COR-L47 (cell line): ENCODE data around the gene GALNT10.

Experiments
- DNase-seq: peaks from one replicate; lab custom pipeline; 2025; lab: John Stamatoyannopoulos, UW

Gene GALNT10

DNA sequence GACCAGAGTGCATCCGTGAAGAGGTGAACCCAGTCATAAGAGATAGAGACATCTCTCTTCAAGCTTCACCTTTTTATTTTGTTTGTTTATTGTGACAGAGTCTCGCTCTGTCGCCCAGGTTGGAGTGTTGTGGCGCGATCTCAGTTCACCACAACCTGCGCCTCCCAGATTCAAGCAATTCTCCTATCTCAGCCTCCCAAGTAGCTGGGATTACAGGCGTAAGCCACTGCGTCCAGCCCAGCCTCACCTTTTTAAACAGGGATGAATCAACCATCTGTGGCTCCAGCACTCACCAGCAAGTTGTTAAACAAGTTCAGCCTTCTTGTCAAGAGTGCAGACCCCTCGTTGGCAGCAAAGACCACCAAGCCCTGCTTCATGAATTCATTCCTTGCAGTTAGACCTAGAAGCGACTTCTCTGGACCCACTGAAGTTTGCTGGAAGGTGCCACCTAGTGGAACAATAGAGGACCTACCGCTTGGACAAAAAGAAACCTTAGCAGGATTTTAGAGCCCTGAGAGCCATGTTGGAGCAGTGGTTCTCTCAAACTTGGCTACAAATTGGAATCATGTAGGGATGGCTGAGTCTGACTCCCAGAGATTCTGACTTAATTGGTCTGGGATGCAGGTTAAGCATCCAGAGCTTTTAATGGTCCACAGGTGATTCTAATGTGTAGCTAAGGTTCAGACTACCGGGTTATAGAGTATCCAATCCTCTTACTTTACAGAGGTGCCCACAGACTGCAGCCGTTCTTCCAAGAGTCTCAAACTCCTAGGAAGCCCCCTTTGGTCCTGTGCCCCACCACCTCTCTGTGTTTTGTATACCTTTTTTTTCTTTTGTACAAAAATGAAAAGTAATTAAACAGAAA lies 10.5 kb upstream of the GALNT10 start:
- peak; percentile 51 for DNase-seq

DNA sequence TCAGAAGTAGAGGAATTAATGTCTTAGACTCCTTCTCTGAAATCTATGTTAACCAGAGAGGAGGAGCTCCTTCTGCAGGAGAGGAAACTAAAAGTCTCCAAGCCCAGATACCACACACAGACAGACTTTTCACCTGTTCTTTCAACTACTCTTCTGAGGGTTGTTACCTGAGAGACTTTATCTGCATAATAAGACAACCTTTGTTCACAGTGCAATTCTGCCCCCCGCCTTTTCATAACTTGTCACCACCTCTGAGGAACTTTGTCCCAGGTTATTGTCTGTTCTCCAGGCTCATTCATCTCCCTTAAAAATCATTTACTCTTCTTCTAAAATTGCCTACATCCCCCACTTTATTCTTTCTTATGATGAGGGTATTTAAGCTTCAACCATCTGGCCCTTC lies 9.4 kb upstream of the GALNT10 start:
- no peak for DNase-seq

DNA sequence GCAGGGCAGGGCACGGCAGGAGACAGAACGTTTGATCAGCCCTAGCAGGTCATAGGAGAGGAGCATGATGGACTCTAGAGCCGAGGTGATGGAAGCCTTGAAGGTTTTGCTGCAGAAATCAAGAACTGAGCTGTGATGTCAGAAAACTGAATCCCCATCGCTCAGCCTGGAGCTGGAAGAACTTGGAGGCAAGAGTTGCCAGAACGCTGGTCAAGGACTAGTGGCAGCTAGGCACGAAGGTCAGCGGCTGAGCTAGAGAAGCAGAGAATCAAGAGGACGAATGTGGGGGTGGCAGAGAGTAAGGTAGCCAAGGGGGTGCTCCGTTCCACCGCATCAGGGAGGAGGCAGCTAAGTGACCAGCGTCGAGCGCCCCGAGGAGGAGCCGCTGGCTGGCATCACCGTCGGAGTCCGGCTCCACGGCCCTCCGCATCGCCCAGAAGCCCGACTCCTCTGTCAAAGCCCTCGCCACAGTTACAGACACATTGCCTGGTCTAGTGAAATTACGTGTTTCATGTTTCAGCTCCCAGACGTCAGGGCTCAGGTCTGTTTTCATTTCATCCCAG lies 1.2 kb upstream of the GALNT10 start:
- no peak for DNase-seq

DNA sequence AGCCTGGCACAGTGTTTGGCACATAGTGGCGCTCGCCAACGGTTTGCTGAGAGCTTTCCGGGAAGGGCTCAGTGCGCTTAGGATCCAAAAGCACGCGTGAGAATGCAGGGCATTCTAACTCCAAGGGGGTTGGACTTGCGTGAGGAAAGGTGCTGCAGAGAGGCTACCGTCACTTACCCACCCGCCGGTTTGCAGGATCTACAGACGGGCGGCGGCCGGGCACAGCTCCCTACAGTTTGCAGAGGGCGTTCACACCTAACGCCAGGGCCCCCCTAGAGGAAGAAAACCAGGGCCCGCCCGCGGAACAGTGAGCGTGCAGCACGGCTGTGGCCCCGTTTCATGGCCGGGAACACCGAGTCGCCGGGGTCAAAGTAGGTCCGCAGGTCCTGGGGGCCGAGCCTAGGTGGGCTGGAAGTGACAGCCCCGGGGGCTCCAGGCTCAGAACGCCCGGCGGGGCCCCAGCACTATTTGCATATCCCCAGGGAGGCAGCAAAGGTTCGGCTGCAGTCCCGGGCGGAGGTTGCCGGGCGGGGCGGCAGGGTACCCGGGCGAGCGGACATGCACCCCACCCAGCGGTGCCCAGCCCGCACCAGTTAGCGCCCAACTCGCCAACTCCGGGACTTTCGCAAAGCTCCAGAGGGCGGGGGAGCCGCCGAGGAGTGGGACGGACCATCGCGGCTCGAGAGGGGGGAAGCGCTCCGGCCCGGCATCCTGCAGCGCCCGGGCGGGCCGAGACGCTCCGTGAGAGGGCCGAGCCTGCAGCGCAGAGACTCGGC lies 526 bp upstream of the GALNT10 start:
- DNase-seq = peak; percentile 72

DNA sequence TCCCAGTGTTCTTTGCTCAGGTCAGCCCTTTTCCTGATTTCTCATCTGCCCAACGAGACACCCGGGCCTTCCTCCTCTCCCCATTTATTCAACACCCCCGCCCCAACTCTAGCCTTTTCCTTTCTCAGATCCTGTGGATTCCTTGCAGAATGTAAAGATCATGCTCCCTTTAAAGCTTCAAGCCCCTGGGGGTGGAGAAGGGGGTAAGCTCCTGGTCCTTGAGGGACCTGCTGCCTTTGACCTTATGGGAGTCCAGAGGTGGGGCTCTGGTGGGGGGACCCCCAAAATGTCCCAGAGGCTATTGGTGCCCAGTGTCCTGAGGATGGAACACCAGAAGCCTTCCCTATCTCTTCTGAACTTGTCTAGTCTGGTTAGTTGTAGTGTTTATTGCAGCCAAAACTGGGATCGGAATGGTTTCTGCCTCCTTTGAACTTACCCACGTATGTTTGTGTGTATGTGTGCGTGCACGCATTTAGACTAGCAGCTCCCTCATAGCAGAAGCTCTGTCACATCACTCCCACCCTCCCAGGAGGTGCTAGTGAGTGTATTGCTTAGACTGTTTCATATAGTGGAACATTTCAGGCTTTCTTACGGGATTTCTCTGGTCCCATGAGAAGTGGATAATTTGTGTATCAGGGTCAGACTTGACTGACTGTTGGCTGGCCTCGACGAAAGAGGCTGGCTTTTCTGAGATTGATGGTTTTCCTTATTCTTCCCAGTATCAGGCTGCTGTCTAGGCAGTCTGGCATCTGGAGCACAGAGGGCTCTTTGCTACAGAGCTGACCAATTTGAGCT lies 1.1 kb downstream of the GALNT10 start:
- no peak for DNase-seq

DNA sequence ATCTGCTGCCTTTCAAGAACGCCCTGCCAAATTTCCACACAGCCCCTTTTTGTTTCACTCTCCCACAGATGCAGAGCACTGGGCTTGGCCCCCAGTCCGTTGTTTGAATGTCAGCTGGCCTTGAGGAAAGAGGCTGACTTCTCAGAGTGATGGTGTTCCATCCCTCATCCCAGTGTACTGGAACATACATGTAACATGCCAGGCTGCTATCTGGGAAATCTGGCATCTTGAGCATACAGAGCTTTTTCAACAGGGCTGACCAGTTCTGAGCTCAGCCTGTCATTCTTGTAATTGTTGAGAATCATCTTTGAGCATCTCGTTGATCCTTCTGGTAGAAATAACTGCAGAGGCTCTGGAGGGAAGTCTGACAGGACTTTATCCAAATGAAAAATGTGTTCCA lies 2.8 kb downstream of the GALNT10 start:
- DNase-seq = no peak

DNA sequence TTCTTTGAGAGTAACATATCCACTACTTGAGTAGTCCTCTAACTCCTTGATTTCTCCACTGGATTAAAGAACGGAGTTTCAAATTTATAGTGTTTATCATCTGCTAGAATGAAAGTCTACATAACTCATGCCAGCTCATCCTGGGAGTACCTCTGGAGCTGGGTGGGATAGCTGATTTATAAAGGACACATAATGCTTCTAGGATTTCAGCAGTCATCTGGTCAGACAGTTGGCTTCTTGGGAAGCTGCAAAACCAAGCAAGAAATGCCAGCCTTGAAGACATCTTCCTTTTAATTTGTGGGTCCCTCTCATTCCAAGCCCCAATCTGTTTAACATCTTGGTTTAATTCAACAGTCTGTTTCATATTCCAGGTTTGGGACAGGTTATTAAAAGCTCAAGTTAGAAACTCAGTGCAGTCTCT lies 3.2 kb downstream of the GALNT10 start:
- DNase-seq = no peak

DNA sequence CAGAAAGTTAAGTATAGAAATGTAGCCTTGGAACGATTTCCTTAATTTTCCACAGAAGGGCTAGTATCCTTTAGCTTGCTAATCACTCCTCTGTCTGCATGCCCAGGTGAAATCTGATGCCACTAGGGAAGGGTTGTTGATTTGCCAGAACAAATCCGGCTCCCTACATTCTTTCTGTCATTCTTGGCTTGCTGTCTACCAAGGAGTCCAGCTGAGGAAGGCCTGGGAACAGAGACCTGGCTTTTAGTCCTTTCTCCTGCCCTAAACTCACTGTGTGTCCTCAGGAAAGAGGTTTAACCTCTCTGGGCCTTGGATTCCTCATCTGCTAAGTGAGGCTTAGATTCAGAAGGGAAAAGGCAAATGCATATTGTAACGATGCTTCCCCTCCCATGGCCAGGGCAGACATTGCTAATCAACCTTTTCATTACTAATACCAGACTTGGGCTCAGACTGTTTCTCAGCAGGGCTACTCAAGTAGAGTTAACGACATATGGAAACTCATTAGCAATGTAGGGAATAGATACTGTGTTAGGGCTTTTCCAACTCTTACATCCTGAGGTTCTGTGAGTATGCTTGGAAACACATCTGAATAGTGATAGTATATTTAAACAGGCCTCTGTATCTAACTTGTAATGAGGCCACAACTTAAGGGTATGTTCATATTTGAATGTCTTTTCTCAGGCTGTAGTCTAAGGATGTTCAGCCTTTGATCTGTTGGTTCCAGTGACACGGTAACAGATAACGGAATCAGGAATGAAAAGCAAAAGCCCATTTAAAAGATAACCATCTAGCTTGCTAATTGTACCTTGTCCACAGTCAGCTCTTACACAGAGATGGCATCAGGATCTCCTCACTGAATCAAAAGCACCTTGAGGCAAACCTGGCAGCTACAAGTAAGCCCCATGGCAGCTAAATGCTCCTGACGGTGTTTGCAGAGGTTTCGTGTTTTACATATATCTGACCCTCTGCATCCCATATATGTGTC lies 4.1 kb downstream of the GALNT10 start:
- no peak for DNase-seq

DNA sequence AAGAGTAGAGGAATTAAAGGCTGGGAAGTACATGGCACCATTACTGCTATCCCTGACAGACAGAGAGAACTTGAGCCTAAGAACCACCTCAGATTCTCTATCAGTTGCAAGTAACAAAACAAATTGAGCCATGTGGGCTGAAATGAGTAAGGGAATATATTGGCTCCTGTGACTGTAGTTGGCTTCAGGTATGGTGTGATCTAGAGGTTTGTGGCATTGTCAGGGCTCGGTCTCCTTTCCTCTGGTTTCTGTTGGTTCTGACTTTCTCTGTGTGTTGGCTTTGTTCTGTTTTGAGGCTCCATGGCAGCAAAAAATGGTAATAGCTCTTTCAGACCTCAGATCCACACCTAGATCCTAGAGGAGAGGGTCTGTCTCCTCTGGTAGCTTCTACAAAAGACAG lies 5.7 kb downstream of the GALNT10 start:
- no peak for DNase-seq

DNA sequence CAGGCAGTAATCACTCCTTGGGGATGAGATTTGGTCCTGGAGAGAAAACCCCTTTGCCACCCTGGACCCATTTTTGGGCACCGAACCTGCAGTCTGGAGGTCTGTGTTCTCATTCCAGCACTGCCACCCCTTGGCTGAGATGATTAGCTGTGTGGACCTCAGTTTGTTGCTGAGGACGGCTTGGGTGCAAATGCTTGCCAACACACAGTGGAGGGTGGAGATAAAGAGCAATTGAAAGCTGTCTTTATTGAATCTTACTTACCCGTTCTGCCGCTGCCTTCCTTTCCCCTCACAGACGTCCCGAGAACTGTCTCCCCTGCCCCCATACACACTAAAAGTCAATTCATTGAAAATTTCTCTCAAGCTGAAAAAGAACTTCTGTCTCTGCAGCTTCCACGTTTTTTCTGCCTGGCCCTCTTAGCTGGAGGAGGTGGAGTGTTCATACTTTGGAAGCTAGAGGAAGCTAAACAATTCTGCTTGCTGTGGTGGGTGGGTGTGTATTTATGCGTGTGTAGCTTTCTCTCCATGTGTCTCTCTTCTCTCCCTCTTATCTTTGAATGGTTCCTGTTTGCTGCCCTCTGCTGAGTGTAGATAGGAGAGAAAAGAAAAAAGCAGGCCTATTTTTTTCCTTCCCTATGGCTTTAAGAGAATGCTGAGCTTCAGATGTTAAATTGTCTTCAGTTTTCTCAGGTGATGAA lies 6.6 kb downstream of the GALNT10 start:
- DNase-seq = no peak

DNA sequence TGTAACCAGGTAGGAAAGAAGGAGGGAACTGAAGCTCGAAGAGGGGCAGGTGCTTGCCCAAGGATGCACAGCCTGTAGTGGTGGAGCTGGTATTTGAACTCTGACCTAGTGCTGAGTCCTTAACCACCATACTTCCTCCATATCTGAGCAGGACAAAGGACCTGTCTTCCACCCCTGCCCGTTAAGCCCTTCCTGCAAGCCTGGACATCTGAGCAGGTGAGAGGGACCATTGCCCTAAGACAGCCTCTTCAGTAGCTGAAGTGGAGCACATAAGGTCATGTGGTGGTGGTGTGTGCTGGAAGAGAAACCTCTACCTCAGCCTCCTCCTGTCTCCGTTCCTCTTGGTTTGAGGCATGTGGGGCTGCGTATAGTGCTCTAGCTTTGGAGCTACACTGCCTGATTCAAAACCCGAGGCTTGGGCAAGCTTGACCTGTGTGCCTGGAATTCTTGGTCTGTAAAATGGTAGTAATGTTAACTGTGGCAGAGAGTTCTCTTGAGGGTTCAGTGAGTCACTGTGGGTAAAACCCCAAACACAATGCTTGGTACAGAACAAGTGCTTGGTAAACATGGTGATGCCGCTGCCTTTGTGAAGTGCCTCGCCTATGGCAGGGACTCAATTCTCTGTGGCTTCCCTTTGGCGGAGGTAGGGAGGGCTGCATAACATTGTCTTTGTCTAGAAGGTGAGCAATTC lies 7.4 kb downstream of the GALNT10 start:
- peak; percentile 12 for DNase-seq

DNA sequence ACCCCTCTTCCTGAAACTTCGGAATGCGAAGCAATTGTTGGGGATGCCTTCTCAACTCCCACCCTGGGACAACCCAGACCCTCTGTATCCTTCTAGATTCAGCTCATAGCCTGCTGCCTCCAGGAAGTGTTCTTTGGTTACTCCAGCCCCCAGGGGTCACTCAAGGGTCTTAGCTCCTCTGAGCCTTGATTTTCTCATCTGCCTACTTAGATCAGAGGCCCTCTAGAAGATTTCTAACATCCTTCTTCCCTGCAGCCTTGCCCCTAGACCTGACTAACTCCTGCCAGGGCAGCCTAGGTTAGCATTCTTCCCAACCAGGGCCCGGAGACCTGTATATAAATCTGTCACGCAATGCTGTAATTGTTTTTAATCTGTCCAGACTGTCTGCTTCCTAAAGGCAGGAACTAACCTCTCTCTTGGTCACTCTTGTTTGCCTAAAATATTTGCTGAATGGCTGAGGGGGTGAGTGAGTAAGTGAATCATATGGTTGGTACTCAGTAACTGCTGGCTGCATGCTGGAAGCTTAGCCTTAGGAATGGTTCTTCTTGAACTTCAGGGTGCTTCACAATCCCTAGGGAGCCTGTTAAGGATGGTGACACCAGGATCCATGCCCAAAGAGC lies 8.2 kb downstream of the GALNT10 start:
- DNase-seq = no peak

DNA sequence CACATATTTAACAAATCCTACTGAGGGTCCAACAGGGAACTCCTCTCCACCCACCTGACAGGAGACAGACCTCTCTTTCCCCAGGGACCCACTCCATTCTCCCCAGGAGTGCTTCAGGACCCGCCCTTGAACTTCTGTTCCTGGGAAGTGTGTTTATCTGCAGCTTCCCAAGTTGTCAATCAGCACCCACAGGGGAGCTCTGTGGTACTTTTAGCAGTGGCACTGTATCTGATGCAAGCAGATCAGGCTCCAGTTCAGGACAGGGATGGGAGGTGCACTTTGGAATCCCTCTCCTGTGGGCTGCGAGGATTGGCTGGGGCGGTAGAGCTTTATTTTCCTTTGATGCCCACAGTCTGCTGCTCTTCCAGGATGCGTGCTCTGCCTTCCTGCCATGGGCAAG lies 8.7 kb downstream of the GALNT10 start:
- DNase-seq = no peak

DNA sequence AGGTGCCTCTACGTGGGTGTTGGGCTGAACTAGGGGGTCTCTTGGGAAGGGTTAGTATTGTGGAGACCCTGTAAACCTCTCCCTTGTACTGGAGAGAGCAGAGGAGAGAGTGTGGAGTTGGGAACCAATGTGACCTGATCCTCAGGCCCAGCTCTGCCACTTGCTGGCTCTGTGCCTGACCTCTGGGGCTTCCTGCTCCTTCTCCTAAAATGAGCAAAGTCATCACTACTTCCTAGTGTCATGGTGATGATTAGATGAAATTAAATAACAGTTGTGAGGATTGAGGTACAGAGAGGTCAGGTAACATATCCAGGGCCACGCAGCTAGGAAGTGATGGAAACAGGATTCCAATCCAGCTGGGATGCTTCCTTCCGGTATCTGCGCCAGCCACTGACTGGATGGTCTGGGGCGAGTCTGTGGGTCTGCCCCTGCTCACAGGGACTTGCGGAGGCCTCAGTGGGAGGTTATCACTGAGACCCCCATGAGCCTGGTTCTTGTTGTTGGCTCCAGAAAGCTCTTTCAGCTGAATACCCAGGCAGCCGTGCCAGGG lies 9.2 kb downstream of the GALNT10 start:
- DNase-seq = no peak

DNA sequence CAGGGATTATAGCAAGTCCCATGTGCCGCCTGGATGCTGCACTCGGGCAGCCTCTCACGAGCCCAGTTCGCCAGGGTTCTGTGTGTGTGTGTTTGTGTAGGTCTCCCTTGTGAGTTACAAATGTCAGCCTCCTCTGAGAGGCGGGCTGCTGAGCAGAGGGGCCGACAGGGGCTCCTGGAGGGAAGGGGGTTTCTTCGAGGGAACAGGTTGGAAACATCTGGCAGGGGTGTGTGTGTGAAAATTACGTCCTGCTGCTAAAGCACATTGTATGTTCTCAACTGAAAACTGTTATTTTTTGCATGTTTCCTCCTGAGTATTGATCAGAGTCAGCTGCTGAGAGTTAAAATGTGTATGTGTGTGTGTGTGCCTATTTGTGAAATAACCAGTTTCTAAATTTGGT lies 9.7 kb downstream of the GALNT10 start:
- no peak for DNase-seq

DNA sequence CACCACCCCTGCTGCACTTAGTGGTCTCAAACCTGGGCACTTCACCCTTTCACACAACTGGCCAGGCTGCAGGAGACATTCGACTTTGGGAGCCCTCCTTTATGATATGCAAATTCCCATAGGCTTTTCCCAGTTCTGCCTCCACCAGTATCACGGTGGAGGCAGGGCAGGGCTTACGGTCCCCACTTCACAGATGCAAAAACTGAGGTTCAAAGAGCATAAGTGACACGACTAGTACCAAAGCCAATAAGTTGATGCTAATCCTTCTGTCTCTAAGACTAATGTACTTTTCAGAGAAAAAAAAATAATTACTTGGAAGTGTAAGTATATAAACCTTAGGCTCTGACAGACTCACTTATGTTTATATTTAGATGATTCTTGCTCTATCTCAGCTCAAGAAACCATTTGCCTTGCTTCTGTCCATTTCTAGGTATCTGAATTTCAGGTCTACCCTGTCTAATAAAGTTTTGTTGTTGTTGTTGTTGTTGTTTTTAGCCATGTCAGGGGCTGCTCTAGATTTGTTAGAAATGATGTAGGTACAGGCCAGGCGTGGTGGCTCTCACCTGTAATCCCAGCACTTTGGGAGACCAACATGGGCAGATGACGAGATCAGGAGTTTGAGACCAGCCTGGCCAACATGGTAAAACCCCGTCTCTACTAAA lies 10.7 kb downstream of the GALNT10 start:
- no peak for DNase-seq

DNA sequence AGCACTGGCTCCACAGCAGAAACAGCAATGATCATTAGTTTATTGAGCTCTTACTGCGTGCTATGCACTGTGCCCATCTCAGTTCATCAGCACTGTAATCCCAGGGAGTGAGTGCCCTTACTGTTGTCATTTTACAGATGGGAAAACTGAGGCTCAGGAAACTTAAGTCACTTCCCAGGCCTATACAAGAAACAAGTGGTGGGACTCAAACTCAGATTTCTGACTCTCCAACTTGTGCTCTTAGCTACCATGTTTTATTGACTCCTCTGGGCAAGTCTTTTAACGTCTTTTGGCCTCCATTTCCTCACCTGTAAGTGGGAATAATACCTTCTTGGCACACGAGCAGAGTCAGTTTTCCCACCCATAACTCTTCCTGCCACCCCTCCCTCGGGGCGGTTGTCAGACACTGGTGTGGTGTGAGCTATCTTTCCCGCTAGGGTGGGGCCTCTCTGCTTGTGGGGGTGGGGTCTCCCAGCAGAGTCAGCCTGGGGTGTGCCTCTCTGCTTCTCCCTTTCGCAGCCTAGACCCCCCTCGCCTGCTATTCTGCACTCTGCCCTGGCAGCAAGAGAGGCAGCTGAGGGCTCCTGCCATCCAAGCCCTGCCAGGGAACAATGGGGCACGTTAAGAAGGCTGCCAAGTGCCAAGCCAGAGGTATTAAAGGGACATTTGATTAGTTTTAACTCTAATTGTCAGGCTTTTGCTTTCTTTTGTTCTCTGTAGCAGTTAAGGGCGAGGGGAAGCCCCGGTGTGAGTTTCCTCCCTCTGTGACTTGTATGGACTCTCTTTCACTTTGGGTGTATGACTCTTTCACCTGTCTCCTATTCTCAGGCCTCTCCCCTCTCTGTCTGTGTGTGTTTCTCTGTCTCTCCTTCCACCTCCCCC lies 12.1 kb downstream of the GALNT10 start:
- peak; percentile 79 for DNase-seq
